Brain pericyte (primary cell): ENCODE data around the gene GPR62.
A peak's percentile ranks its signal among the peaks of the same experiment; 100 is the strongest.

ENCODE experiments used
- DNase-seq: peaks from one replicate; pipeline ENCODE4 v3.0.0-alpha.2; 2012; ENCODE audit warnings: low read depth, low spot score

GPR62 gene

DNA sequence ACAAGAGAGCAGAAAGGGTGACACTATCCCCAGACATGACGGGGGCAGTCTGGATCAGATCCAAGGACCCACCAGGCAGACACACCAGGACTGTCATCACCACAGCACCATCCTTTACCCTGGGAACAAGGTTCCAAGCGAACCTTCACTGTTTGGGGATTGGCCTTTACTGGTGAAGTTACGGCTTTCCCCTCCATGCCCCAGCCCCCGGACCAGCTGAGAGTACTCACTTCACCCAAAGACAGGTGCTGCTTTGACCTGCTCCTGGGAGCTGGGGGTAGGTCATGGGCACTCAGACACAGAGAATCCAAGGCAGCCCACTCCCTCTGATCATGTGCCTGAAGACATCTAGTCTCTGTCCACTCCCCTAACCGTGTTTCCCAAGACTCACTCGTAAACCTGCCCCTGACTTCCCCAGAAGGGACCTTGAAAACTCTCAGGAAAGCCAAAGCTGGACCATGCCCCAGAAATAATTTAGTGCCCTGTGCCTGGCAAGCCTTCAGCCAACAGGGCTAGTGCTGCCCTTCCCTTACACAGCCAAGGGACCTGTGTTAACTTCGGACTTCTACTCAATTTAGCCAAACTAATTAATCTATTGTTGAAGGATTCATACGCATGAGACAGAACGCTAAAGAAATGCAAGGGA, 16.3 kb upstream of the GPR62 start:
- no peak for DNase-seq

DNA sequence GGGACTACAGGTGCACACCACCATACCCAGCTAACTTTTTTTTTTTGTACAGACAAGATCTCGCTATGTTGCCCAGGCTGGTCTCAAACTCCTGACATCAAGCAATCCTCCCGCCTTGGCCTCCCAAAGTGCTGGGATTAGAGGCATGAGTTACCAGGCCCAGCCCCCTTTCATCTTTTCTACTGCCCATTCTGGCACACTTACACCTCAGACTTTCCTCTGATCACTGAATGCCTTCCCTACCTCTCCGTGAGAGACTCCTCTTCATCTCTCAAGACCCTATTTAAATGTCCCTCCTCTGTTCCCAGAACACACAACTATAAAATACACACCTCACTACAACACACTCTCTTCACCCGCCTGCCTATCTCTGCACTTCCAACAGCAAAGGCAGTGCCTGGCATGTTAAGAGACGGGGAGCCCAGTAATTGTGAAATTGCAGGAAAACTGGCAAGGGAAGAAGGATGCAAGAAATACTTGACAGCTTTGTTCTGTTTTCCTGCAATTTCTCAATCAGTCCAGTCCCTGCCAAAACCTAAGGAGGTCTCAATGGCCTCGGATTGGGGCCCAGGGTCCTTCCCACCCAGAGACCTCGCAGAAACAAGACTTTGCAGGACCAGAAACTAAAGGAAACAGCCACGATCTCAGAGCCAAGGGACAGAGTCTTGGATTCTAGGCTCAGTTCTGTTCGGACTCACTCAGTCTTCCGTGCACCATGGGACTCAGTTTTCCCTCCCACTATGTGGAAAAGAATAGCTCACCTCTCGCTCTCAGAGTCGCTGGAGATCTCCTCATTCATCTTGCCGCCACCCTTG, 14.3 kb upstream of the GPR62 start:
- no peak for DNase-seq

DNA sequence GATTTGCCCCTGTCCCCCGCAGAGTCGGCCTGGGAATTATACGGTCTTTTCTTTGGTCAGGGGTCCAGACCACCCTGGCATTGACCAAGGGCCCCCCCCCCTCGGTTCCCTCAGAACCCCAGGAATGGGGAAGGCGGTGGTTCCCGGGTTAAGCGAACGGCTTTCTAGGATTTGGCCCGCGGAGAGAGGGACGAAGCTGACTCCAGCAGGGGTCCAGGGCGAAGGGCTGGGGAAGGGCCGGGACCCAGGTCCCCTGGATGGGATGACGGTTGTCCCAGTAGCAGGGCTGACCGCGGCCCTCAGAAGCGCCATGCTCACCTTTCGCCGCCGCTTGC, 13.8 kb upstream of the GPR62 start:
- no peak for DNase-seq

DNA sequence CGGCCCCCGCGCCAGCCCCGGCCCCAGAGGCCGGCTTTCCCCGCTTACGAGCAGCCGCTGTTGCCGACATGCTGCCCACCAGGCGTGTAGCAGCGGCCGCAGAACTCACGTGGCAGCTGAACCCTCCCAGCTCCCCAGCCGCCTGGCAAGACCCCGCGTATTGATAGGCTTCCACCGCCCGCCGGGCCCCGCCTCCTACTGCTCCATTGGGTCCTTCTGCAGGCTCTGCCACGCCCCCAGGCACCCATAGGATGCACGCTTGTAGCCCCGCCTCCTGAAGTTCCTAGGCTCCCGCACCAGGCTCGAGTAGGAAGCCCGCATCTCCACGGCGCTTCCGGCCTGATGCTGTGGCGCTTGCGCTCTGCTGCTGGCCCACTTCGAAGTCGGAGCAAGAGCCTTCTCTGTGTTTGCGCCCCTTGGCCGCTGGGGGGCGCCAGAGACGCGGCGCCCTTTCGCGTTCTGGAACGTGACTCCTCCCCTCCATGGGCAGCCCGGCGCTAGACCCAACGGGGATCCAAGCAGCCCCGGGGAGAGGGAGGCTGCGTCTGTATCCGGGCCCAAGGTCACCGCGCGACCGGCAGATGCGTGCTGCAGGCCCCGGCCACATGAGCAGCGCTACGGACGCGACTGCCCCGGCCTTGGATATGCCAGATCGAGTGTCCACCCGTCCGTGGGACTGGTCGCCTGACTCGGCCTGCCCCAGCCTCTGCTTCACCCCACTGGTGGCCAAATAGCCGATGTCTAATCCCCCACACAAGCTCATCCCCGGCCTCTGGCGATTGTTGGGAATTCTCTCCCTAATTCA, 13.2 kb upstream of the GPR62 start, which contains the start of the genes PARP3 and RRP9:
PARP3 (plus strand) TSS at position 566 of the 805 bp plus-strand sequence. CDS start 993 bp downstream, outside the sequence.
RRP9 (minus strand) TSS at position 107 of the 805 bp plus-strand sequence; CDS start at position 70, 37 bp downstream.
- DNase-seq: peak; percentile 100

DNA sequence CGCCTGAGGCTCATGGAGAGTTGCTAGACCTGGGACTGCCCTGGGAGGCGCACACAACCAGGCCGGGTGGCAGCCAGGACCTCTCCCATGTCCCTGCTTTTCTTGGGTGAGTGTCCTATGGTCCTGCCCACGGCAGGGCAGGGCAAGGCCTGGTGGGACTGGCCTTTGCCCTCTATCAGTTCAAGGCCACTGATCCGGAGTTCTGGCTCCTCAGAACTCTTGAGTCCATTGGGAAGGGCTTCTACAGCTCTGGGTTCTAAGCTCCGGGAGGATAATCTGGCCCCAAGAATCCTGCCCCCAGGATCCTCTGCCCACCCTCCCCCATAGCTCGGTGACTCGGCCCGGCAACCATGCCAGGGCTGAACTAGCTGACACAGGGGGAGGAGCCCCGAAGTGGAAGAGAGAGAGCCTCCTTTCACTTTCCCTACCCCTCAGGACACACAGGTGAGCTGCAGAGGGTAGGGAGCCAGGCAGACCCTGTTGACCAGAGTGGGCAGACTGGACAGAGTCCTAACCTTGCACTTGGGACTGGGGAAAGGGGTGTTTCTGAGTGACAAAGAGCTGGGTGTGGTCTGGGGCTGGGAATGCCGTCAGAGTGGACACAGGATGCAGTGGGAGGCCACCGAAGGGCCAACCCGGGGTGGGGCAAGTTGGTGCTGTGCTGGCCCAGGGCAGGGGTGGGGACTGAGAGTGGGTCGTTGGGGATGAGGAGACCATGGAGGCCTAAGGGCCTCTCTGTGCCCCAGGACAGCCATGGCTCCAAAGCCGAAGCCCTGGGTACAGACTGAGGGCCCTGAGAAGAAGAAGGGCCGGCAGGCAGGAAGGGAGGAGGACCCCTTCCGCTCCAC, 12.4 kb upstream of the GPR62 start:
- DNase-seq: no peak

DNA sequence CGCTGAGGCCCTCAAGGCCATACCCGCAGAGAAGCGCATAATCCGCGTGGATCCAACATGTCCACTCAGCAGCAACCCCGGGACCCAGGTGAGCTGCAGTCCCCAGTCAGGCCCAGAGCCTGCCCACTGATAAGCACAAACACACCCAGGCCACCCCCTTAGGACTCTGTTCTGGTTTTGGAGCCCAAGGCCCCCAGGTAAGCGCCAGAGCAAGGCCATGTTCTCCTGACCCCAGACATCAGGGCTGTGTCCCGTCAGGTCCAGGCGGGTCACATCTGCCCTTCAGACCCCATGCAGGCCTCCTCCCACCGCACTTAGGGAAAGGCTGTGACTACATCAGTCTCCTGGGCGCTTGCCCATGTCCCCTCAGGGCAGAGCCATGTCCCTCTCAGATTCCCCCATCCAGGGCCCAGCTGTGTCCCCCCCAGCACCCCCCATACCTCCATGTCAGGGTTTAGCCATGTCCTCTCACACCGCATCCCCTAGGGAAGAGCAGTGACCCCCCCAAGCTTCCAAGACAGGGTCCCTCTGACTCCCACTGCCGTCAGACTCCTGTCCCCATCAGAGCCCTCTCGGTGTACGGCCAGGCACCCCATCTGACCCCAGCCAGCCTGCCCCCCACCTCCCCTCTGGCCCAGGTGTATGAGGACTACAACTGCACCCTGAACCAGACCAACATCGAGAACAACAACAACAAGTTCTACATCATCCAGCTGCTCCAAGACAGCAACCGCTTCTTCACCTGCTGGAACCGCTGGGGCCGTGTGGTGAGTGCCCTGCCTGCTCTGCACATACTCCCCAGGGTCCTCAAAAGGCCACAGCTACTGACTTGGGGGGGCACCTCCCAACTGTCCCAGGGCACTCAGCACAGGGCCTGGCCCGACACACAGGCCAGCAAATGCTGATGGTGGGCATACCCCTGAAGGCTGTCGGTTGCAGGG, 11.5 kb upstream of the GPR62 start:
- DNase-seq: no peak

DNA sequence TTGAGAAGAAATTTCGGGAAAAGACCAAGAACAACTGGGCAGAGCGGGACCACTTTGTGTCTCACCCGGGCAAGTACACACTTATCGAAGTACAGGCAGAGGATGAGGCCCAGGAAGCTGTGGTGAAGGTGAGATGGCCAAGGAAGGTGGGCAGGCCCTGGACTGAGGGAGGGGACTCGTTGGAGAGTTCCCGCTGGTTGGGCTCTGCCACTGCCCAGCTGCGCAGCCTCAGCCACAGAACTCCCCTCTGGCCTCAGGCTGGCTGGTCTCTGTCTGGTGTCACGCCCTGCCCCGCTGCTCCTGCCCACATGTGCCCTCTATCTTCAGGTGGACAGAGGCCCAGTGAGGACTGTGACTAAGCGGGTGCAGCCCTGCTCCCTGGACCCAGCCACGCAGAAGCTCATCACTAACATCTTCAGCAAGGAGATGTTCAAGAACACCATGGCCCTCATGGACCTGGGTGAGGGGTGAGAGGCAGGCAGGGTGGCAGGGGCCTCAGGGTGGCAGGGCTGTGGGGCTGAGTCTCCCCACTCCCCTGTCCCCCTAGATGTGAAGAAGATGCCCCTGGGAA, 10.6 kb upstream of the GPR62 start:
- no peak for DNase-seq

DNA sequence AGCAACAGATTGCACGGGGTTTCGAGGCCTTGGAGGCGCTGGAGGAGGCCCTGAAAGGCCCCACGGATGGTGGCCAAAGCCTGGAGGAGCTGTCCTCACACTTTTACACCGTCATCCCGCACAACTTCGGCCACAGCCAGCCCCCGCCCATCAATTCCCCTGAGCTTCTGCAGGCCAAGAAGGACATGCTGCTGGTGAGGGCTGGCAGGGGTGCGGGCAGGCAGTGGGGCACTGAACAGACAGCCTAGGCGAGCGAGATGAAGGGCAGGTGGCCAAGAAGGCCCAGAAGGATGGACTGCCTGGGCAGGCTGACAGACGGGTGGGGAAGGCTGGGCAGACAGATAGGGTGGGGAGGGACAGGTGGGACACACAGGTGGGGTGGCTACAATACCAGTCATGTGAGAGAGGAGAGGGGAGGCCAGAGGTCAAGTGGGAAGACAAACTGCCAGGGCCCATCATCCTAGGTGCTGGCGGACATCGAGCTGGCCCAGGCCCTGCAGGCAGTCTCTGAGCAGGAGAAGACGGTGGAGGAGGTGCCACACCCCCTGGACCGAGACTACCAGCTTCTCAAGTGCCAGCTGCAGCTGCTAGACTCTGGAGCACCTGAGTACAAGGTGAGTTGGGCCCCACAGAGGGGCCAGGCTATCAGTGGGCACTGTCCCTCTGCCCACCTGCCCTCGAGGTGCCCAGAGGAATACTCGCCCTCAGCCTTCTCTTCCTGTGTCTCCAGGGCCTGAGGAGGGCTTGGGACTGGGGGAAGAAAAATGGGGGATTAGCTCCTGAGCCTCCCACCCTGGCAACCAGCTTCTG, 9.9 kb upstream of the GPR62 start:
- DNase-seq: no peak

DNA sequence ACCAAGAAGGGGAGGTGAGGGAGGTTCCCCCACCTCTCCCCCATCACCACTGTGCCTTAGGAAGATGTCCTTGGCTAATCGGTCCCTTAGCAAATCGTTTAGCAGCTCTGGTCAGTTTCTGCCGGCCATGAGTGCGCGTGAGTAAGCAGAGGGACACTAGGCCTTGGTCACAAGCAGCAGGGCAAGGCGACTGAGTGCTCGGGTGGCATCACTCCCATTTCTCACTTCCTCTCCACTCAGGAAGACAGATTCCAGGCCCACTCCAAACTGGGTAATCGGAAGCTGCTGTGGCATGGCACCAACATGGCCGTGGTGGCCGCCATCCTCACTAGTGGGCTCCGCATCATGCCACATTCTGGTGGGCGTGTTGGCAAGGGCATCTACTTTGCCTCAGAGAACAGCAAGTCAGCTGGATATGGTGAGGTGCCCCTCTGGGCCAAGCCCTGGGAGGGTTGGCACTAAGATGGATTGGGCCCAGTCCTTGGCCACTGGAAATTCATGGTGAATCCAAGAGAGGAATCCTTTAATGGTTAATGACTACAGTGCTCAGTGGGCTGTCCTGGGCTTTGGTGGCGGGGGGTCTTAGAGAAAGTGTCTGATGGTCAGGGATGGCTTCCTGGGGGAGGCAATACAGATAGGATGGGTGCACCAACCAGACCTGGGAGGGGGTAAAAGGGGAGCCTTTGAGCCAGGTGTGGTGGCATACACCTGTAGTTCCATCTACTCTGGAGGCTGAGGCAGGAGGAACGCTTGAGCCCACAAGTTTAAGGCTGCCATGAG, 9.1 kb upstream of the GPR62 start:
- no peak for DNase-seq

DNA sequence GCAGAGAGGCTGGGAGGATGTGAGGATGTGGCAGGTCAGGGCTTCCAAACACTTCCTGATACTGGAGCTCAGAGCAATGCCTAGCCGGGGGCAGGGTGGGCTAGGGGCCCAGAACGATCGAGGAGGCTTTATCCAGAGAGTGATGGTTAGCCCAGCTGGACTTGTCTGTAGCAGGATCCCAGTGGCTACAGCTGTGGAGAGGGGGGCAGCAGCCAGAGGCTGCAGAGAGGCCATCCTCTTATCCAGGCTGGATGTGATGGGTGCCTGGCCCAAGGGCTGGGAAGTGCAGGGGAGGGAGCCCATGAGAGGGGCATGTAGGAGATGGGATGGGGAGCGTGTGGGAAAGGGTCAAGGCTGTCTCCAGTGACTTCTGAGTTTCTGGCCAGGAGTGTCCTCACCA, 8.4 kb upstream of the GPR62 start:
- DNase-seq: no peak

DNA sequence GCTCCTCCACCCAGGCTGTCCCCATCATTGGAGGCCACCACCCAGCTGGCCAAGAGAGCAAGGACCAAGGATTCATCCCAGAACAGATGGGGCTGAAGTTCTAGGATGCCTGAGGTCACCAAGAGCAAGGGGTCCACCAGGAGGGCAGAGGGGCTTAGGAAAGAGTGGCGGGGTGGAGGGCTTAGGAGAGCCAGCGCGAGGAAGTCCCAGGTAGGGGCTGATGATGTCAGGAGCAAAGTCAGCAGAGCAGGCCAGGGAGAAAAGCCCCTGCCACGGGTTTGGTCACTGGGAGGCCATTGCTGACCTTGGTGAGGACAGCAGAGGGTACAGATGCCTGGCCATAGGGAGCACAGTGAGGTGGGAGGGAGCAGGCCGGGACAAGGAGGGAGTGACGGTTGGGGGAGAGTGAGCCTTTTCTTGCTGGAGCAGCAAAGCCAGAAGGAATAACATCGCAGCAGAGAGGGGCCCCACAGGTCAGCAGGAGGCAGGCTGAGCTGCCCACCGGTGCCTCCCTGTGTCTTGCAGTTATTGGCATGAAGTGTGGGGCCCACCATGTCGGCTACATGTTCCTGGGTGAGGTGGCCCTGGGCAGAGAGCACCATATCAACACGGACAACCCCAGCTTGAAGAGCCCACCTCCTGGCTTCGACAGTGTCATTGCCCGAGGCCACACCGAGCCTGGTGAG, 7.8 kb upstream of the GPR62 start:
- no peak for DNase-seq

DNA sequence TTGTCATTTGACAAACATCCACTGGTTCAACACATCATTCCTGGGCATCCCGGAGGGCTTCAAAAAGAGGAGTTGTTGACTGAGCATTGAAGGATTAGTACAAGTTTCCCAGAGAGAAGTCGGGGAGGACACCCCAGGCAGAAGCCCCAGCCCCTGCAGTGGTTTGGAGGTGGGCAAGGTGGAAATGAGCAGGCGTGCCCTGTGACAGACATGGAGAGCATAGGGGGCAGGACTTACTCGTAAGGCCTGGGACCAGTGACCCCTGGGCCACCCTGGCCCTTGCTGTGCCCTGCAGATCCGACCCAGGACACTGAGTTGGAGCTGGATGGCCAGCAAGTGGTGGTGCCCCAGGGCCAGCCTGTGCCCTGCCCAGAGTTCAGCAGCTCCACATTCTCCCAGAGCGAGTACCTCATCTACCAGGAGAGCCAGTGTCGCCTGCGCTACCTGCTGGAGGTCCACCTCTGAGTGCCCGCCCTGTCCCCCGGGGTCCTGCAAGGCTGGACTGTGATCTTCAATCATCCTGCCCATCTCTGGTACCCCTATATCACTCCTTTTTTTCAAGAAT, 7.1 kb upstream of the GPR62 start:
- DNase-seq: no peak

DNA sequence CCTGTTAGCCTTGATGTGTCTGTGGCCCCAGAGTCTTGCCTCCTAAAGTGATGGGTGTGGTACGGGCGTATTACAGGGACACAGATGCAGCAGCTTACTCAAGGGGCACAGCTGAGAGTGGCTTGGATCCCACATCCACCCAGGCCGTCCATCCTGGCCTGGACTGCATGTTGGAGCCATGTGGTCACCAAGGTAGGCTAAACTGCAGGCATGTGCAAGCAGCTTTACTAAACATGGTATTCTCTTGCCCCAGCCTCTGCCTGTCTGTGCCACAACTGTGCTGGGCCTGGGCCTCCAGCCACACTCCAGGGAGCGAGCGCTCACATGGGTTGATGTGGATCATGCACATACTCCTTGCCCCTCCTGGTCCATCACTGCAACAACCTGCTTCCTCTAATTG, 6.1 kb upstream of the GPR62 start:
- DNase-seq: no peak

DNA sequence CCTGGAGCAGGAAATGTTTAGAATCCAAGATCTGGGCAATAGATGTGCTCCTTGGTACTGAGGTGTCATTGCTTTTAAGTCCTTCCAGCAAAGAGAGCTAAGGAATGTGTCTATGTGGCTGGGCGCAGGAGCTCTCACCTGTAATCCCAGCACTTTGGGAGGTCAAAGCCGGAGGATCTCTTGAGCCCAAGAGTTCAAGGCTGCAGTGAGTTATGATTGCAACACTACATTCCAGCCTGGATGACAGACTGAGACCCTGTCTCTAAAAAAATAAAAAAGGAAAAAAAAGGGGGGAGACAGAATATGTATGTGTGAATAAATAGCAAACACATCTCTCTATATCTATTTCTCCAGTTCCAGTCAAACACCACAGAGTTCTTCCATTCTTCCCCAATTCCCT, 4.3 kb upstream of the GPR62 start:
- DNase-seq: no peak

DNA sequence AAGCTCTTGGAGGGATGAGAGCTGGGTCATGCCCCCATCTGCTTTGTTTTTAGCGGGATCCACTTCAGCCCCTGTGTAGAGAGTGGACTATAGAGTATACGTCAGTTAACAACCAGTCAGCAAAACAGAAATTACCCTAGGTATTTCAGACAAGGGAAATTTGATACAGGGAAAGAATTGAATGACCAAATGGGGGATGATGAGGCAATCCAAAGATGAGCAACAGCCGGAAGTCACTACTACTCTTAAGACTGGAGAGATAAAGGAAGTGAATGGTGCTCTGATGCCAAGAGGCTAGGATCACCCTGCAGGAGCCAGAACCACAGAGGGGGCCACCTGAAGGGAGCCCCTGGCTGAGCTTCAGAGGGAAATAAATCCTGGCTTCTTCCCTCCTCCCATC, 1.7 kb upstream of the GPR62 start:
- DNase-seq: no peak

DNA sequence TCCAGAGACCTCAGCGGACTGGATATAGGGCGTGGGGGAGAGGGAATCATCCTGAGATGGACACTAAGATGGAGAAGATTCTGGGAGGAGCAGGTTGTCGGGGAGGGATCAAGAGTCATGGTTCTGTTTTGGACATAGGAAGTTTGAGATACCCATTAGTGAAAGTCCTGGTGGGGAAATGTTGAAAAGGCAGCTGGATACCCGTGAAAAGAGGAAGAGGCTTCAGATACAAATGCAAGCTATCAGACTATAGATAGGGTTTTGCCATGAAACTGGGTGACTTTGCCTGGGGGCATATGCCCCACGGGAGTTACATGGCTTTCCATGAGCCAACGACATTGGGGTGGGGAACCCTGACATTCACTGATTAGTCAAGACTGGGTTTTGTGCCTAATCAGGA, 1.1 kb upstream of the GPR62 start:
- no peak for DNase-seq

DNA sequence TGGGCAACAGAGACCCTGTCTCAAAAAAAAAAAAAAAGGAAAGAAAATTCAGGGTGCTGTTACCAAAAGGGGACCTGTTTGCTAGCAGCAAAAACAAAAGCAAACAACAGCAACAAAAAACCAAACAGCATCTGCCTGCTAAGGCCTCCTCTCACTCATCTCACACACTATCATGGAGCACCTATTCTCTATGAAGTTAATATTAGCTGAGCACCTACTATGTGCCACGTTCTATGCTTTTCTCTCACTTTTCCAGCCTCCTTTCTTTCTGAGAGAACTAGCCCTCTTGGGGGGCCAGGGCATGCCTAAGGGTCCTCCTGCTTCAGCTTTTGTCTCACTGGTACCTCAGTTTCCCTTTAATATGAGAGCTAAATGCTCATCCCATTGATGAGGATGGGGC, 468 bp upstream of the GPR62 start:
- DNase-seq: no peak
